HG02798 (cell line): ENCODE measurements around the gene KCNJ5.

Source experiments
- ATAC-seq: cut with Tn5 transposase; IDR thresholded peaks from one replicate; pipeline ENCODE4 v1.9.1; 2021; ENCODE audit warnings: mild to moderate bottlenecking; ENCODE audit not compliant: unreplicated experiment, poor library complexity

The KCNJ5 gene

GRCh38 chr11:128927683-128928336, 36.7 kb downstream of the KCNJ5 start:
- no peak for ATAC-seq

DNA sequence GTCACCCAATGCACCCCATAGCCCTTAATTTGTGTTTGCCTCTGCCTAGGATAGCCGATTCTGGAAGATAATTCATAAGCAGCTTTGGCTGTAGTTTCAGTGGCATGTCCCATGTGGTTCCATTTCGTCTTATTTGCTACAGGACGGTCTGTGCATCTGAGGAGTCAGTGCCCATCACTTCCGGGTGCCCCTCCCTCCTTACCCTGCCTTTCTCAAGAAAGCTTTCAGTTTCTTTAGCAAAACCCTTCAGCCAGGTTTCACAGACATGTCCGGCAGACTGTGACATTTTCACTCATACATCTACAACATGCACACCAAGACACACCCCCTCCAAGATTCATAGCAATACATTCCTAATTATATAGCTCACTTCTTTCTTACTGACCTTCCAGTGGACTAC, 37.2 kb downstream of the KCNJ5 start:
- ATAC-seq = peak; percentile 97

DNA sequence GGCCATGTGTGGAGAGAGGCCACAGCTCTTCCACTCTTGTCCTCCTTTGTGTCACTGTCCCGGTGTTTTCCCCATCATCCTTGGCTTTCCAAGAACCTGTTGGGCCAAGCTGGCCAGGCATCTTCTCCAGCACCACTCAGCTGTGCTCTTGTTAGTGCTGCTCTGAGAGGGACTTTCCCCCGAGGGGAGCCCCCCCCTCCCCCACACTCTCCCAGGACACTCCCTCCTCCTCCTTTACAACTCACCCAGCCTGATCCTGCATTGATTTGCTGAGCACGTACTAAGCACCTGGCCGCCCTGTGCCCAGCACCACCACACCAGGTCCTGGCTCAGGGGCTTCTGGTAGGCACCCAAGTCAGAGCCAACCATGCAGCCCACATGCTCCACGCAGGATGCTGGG, 38.3 kb downstream of the KCNJ5 start:
- no peak for ATAC-seq

GRCh38 chr11:128929991-128930390, 38.8 kb downstream of the KCNJ5 start:
- no peak for ATAC-seq

GRCh38 chr11:128931066-128931465, 39.9 kb downstream of the KCNJ5 start:
- no peak for ATAC-seq

- ATAC-seq = no peak
Observed at GRCh38 chr11:128931668-128932067, 40.5 kb downstream of the KCNJ5 start.

GRCh38 chr11:128933481-128934178, 42.5 kb downstream of the KCNJ5 start:
- no peak for ATAC-seq

- ATAC-seq = no peak
Observed at GRCh38 chr11:128934351-128934750, 43.2 kb downstream of the KCNJ5 start.

DNA sequence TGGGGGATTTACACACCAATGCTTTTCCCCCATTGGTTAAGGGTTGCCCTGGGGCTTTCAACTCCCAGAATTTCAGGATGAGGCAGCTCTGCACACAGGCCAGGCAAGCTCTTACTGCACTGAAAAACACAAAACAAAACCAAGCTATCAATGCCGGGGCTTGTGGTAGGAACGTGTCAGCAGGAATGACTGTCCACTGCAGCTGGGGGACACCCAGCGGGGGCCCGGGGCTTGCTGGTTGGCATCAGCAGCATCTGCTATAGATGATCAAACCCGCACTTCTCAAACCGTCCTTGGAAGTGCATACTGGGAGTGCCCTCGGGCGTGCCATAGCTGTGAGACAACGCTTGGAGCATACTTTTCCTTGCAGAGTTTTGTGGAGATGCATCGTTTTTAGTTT, 43.8 kb downstream of the KCNJ5 start:
- no peak for ATAC-seq

DNA sequence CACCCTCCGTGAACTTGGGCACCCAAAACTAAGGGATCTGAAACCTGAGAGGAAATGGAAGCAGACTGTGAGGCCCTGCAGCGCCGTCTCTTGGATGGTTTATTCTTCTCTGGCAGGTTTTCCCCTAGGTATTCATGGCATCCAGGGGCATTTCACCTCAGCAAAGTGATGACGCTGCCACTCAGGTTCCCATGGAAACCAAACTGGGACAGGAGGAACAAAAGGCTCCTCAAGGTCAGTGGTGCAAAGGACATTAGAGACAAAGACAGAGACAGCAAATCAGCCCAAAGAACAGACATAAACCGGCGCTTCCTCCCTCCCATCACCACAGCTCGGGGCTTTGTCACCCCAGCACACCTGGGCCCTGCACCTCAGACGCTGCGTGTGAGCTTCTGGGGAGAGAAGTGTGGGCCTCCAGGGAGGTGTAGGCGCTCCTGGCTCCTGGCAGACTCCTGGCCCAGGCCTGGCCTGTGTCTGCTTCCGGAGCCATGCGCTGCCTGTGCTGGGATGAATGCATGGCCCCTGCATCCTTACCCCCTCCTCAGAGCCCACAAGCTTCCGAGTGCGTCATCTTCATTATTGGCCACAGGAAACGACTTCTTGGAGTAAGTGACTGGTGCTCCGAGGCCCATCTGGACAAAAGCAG, 45.6 kb downstream of the KCNJ5 start:
- no peak for ATAC-seq

DNA sequence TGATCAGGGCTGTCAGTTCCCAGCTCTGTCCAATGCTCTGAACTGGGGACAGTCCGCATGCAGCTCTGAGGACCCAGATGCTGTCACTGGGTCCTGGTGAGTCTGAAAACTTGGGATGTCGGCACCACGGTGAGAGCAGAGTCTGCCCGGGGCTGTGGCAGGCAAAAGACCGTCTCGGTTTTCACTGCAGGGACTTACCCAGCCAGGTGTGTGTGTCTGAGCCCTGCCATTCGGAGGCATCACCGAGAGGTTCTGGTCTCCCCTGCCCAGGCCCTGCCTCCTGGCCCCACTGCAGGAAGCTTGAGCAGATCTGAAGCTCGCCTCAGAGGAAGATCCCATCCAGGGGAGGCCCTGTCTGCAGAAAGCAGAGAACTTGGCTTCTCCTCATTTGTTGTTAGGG, 46.3 kb downstream of the KCNJ5 start:
- no peak for ATAC-seq

DNA sequence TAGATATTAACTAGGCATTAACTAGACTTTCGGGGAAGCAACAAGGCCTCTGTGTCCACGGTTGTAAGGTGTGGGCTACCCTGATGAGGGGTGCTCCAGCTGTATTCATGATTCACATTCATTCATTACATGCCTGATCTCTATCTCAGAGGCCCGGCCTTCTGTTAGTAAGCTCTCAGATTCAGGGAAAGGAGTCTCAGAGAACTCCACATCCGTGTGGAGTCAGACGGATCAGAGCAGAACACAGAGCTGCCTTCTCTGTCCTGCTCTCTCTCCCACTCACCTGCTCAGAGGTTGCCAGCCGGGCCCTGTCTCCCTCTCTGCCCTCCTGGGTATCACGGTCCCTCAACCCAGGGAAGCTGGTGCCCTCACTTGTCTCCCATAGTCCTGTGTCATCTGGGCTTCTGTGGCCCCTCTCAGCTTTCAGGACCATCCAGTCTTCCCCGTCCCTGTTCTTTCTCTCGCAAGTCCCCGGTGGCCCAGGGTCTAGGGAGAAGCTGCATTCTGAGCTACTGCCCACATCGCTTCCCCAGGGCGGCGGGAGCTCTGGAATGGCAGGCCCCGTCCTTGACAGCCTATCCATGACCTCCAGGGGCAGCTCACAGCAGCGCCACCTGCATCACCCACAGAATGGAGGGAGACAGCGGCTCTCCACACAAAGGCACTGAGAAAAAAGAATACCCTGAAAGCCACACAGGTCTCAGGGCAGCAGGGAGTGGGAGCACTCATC, 47.2 kb downstream of the KCNJ5 start:
- no peak for ATAC-seq

- no peak for ATAC-seq
Observed at GRCh38 chr11:128939591-128939990, 48.4 kb downstream of the KCNJ5 start.

- ATAC-seq = no peak
Observed at GRCh38 chr11:128940156-128940555, 49.0 kb downstream of the KCNJ5 start.

- ATAC-seq = no peak
Observed at GRCh38 chr11:128940603-128941002, 49.4 kb downstream of the KCNJ5 start.

DNA sequence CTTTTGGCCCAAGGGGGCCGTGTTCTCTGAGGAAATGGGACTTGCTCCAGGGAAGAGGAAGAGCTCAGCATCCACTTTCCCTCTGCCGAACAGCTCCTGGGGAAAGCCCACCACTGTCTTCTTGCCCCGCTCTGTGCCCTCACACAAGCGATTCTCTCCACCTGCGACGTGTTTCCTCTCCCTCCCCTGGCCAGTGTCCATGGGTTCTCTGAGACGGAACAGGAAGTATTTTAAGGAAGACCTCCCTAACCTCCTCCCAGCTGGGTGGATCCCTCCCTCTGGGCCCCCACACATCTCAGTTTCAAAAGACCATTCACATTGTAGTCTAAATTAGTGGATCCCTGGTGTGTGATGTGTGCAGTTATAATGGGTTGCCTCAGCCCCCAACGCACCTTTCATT, 50.0 kb downstream of the KCNJ5 start:
- ATAC-seq = no peak

DNA sequence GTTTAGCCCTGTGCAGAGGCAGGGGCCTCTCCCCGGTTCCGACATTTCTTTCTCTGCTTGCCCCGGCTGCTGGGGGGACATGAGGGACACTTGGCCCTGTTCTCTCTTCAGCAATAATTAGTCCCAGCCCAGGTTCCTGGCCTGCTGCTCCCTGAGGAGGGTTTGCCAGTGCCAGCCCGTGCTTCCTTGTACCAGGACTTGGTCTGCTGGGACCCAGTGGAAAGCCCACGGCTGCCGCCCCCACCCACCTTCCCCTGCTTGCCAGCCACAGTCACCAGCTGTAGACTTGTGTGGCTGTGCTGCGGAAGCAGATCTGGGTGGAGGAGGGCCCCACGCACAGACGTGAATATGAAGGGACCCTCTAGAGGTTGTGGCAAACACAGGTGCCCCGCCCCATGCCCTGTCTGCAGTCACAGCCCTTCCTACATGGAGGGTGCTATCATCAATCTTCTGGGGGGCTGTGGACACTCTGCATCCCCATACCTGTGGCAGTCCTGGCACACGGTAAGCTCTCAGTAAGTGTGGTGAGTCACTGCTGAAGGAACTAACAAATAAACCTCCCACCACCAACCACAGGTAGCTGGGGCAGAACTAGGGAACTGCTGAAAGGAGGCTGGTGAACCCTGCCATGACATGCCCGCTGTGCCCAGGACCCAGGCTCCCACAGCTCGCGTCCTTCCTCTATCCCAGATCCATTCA, 50.6 kb downstream of the KCNJ5 start:
- no peak for ATAC-seq

- no peak for ATAC-seq
Observed at GRCh38 chr11:128942272-128942612, 51.1 kb downstream of the KCNJ5 start.

GRCh38 chr11:128942817-128943427, 51.8 kb downstream of the KCNJ5 start, which contains the start of gene TP53AIP1:
Gene TP53AIP1, minus strand, starts transcription at chr11:128942871. Its CDS starts 5,053 bp downstream, at chr11:128937818.
- no peak for ATAC-seq

DNA sequence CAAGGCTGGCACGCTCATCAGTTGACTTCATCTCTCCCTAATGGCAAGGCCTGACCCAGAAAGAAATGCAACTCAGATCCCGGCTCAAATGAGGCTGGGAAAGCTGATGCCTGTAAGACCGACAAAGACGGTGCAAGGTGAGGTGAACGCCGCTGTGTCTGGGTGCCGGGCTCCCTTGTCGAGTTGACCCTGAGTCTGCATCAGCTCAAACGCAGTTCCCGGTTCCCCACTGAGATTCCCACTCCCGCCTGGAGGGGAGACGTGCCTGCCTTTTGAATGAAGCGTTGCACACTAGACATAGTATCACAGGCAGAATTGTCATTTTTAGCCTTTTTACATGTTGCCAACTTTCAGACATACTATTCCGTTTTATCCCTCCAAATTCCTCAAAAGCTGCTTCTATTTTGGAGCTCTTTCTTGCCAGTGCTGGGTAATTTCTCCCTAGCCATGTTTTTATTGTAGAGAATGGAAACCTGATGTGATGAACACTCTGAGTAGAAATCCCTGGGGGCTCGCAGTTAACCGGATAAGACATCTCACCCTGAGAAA, 52.3 kb downstream of the KCNJ5 start:
- ATAC-seq = no peak
